CD4-positive, alpha-beta T cell treated with Interleukin-21 for 1 hour (primary cell): ENCODE data around the gene PPFIA3.
"Not testable (repeated sequence)": the region's sequence is repeated elsewhere in the genome, so short reads cannot be mapped to it uniquely, and the experiment has no call there.

Experiments
- DNase-seq: peaks from one replicate; pipeline ENCODE4 v3.0.0-alpha.2; 2020

PPFIA3 gene

GRCh38 chr19:49125025-49125731 lies 5.8 kb downstream of the PPFIA3 start:
- DNase-seq = no peak

- no peak for DNase-seq
Observed at GRCh38 chr19:49126575-49126974, 7.2 kb downstream of the PPFIA3 start.

DNA sequence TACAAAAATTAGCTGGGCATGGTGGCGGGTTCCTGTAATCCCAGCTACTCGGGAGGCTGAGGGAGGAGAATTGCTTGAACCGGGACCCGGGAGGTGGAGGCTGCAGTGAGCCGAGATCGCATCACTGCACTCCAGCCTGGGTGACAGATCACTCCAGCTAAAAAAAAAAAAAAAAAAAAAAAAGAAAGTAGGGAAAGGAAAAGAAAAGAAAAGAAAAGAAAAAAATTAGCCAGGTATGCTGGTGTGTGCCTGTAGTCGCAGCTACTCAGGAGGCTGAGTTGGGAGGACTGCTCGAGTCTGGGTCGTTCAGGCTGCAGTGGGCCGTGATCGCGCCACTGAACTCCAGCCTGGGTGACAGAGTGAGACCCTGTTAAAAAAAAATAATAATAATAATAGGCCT lies 7.9 kb downstream of the PPFIA3 start:
- not testable (repeated sequence) for DNase-seq

DNA sequence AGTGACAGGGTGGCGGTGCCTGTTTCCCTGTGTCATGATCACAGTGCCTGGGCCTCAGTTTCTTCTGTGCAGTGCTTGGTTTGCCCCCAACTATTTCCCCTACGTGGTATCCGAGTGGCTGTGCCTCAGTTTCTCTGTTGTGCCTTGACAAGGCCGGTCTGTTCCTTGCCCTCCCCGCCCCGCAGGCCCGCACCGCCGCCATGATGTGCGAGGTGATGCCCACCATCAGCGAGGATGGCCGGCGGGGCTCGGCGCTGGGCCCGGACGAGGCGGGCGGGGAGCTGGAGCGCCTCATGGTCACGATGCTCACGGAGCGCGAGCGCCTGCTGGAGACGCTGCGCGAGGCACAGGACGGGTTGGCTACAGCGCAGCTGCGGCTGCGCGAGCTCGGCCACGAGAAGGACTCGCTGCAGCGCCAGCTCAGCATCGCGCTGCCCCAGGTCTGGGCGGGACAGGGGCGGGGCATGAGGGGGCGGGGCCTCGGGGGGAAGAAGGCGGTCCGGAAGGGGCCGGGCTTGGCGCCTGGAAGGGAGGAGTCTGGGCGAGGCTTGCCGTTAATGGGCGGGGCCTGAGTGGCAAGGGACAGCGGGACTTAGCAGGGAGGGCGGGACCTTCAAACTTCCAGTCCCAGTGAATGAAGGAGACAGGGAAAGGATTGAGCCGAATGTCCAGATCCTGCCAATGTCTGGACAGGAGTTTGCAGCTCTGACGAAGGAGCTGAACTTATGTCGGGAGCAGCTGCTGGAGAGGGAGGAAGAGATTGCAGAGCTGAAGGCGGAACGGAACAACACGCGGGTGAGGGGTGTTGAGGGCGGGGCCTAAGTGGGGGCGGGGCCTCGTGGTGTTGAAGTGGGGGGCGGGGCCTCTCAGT lies 8.6 kb downstream of the PPFIA3 start:
- DNase-seq = peak; percentile 96

GRCh38 chr19:49128545-49129237 lies 9.3 kb downstream of the PPFIA3 start:
- DNase-seq = no peak

DNA sequence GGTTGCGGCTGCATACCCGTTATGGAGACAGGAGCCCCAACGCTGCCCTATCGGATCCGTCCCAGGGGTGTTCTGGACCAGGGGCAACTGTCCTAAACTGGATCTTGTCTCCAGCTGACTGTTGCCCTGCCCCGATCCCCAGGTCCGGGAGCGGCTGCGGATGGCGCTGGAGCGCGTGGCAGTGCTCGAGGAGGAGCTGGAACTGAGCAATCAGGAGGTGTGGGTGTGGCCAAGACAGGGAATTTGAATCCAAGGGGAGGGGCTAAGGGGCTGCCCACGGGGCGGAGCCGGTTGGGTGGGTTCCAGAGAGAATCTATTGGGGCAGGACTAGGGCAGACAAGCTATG lies 9.9 kb downstream of the PPFIA3 start:
- no peak for DNase-seq

DNA sequence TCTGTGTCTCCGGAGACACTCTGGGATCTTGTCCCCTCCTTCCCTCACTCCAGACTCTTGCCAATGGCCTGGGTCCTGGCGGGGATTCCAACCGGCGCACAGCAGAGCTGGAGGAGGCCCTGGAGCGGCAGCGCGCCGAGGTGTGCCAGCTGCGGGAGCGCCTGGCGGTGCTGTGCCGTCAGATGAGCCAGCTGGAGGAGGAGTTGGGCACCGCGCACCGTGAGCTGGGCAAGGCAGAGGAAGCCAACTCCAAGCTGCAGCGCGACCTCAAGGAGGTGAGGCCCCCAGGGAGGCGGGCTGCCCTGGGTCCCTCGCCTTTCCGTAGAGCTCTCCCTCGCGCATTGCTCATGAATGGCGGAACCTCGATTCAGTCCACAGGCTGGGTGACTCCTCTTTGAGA lies 11.0 kb downstream of the PPFIA3 start:
- DNase-seq = no peak

GRCh38 chr19:49132974-49133609 lies 13.7 kb downstream of the PPFIA3 start:
- peak; percentile 51 for DNase-seq

DNA sequence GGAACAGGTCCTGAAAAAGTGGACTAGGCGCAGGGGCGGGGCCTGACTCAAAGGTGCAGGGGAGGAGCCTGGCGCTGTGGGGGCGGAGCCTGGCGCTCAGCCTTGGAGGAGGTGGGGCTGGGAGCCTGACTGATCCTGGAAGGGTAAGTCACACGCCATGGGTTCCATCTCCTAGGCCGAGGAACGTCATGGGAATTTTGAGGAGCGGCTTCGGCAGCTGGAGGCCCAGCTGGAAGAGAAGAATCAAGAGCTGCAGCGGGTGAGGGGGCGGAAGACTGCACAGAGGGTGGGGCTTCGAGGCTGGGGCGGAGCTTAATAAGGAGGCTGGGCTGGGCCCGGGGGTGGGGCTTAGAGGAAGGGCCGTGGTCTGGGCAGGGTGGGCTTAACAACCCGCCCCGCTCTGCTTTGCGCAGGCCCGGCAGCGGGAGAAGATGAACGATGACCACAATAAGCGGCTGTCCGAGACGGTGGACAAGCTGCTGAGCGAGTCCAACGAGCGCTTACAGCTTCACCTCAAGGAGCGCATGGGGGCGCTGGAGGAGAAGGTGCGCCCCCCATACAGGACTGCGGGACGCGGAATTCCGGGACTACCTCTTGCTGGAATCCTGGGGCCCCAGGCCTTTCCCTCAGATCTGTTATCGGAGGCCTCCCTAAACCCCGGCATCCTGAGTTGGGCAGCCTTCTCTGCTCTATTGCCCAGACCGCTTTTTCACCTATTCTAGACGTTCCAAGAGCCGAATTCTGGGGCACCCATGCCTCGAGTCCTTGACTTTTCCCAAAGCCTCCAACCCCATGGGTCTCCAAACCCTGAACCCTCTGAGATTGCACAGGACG lies 14.5 kb downstream of the PPFIA3 start:
- DNase-seq = peak; percentile 55

GRCh38 chr19:49135686-49136085 lies 16.3 kb downstream of the PPFIA3 start:
- DNase-seq = no peak

DNA sequence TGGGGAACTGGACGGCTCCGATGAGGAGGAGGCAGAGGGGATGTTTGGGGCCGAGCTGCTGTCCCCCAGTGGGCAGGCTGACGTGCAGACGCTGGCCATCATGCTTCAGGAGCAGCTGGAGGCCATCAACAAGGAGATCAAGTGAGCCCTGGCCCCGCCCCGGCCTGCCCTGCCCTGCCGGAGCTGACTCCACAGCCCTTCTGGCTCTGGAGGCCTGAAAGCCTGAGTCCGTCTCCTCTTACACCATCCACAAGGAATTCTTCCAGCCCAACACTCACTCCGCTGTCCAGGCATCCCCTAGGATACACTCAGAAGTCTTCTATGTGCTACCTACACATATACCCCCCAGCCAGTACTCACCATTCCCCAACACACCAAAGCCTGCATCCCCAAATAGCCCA lies 17.4 kb downstream of the PPFIA3 start:
- no peak for DNase-seq

DNA sequence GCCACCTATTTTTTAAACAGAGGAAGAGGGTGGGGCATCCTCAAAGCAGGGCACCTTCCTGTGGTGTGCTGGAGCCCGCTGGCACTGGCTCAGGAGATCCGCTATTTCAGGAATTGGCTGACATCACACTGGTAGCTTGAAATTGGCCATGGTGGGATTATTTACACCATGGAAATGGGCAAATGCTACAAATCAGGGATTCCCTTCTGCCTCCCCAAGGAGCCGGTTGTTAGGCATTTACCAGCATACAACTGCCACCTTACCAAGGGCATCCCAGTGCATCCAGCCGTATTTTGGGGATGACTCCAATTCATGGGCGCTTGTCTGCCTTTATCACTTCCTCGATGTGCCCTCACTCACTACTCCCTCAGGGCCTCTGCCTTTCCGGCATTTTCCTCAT lies 21.6 kb downstream of the PPFIA3 start:
- no peak for DNase-seq

GRCh38 chr19:49141352-49141751 lies 22.0 kb downstream of the PPFIA3 start:
- no peak for DNase-seq

- peak; percentile 66 for DNase-seq
Observed at GRCh38 chr19:49142866-49143335, 23.6 kb downstream of the PPFIA3 start.

- peak; percentile 76 for DNase-seq
Observed at GRCh38 chr19:49145573-49146407, 26.4 kb downstream of the PPFIA3 start.

GRCh38 chr19:49146408-49146770 lies 27.0 kb downstream of the PPFIA3 start:
- DNase-seq = not testable (repeated sequence)

- no peak for DNase-seq
Observed at GRCh38 chr19:49148044-49148682, 28.8 kb downstream of the PPFIA3 start.

- peak; percentile 86 for DNase-seq
Observed at GRCh38 chr19:49148784-49149651, 29.7 kb downstream of the PPFIA3 start.

- peak; percentile 8 for DNase-seq
Observed at GRCh38 chr19:49149652-49150105, 30.3 kb downstream of the PPFIA3 start.
